Measurements from ENCODE around the gene GRHL3. TPM values are rescaled to one million over a fixed set of nuclear protein-coding genes. Genes with fewer than 3 reads are reported as not detected.
"Not testable (repeated sequence)": the region's sequence is repeated elsewhere in the genome, so short reads cannot be mapped to it uniquely, and the experiment has no call there.

The GRHL3 gene
- polyA plus RNA-seq (2012; ENCODE audit: insufficient read depth, insufficient read length, low read depth) = not detected

- H3K36me3 ChIP-seq = no peaks in the 10 kb centered on the region
- no peak within 1 kb of the TSS for H3K4me3 ChIP-seq (ENCODE audit: low read depth, low read length)
- TF ChIP-seq, protein P1, sequence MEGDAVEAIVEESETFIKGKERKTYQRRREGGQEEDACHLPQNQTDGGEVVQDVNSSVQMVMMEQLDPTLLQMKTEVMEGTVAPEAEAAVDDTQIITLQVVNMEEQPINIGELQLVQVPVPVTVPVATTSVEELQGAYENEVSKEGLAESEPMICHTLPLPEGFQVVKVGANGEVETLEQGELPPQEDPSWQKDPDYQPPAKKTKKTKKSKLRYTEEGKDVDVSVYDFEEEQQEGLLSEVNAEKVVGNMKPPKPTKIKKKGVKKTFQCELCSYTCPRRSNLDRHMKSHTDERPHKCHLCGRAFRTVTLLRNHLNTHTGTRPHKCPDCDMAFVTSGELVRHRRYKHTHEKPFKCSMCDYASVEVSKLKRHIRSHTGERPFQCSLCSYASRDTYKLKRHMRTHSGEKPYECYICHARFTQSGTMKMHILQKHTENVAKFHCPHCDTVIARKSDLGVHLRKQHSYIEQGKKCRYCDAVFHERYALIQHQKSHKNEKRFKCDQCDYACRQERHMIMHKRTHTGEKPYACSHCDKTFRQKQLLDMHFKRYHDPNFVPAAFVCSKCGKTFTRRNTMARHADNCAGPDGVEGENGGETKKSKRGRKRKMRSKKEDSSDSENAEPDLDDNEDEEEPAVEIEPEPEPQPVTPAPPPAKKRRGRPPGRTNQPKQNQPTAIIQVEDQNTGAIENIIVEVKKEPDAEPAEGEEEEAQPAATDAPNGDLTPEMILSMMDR (IDR thresholded peaks at IDR 0.05; ENCODE audit: low read depth, low read length) = no peak
- H3K4me1 ChIP-seq = no peaks in the 10 kb centered on the region
- H3K27me3 ChIP-seq = peaks cover 36% of the 10 kb centered on the region
- DNase-seq = no peak
- no peaks in the 10 kb centered on the region for H3K9me3 ChIP-seq
Measured at GRCh38 chr1:24319312-24319863, at the start of gene GRHL3. Gene GRHL3, plus strand, starts transcription at chr1:24319357. Its CDS starts 195 bp downstream, at chr1:24319552.

GRCh38 chr1:24274203-24275103, 44.7 kb upstream of the GRHL3 start:
- not testable (repeated sequence) for H3K36me3 ChIP-seq; H3K4me3 ChIP-seq (ENCODE audit: low read depth, low read length); H3K4me1 ChIP-seq; H3K27me3 ChIP-seq; H3K9me3 ChIP-seq; DNase-seq

GRCh38 chr1:24275104-24275410, 44.1 kb upstream of the GRHL3 start:
- Histone ChIP-seq H3K27me3 (no peaks in the 10 kb centered on the region), H3K4me3 (ENCODE audit: low read depth, low read length) (no peak overlapping the region), H3K9me3 (no peaks in the 10 kb centered on the region), H3K4me1 (no peaks in the 10 kb centered on the region), H3K36me3 (no peaks in the 10 kb centered on the region)
- DNase-seq = no peak
- TF ChIP-seq, protein P1 (IDR thresholded peaks at IDR 0.05; ENCODE audit: low read depth, low read length) = no peak

DNA sequence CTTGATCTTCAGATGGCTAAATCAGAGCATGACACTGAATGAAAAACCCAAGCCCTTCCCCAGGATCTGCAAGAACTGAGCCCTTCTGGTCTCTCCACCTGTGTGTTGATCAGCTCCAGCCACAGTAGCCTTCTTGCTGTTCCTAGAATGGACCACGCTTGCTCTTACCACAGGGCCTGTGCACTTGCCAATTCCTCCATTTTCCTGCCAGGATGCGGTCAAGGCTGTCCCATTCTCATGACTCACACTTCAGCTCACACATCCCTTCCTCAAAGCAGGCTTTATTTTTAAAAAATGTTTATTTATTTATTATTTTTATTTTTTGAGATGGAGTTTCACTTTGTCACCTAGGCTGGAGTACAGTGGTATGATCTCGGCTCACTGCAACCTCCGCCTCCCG, 43.6 kb upstream of the GRHL3 start:
- DNase-seq = no peak
- Histone ChIP-seq H3K36me3 (no peaks in the 10 kb centered on the region), H3K4me3 (ENCODE audit: low read depth, low read length) (no peak overlapping the region), H3K9me3 (no peaks in the 10 kb centered on the region), H3K27me3 (no peaks in the 10 kb centered on the region), H3K4me1 (no peaks in the 10 kb centered on the region)
- TF ChIP-seq, protein P1 (IDR thresholded peaks at IDR 0.05; ENCODE audit: low read depth, low read length) = no peak

DNA sequence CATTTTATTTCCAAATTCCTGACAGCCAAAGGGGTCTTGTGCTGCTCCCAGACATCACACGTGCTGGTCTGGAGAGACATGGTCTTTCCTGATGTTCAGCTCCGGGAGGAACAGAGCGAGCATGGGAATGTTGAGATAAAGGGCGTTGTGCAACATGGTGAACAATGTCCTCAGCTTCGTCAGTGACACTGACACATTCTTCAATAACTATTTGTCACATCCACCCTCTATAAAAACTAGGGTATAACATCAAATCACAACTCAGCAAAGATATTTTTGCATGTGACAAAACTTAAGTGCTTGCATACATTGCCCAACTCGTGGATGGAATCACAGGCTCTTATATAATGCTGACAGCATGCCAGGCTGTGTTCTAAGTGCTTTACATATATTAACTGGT, 42.4 kb upstream of the GRHL3 start:
- Histone ChIP-seq H3K36me3 (no peaks in the 10 kb centered on the region), H3K9me3 (no peaks in the 10 kb centered on the region)
- TF ChIP-seq, protein P1 (IDR thresholded peaks at IDR 0.05; ENCODE audit: low read depth, low read length) = no peak

DNA sequence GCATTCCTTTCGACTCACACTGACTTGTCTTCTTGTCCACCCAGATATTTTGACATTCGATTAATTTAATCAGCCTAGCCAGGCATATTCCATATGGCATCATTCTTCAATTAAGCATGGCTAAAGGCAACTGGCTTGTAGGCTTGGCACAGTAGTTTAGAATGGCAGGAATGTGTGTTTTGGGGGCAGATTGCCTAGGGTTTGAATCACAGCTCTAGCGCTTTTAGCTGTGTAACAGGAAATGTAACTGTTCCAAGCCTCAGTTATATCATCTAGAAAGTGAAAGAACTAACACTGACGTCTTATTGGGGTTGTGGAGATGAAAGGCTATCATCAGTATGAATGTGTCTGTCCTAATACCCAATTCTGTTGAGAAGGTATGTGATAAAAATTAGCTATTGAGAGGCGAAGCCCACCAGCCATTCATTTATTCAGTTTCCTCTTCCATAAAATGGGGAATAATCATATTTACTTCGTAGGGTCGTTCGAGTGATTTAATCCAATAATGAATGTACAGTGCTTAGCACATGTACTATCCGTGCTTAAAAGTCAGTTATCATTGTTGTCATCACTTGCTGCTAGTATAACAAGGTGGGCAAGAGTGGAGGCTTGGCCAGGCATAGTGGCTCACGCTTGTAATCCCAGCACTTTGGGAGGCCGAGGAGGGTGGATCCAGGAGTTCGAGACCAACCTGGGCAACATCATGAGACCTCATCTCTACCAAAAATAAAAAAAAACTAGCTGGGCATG, 41.6 kb upstream of the GRHL3 start:
- Histone ChIP-seq H3K4me1 (no peaks in the 10 kb centered on the region), H3K36me3 (no peaks in the 10 kb centered on the region), H3K27me3 (no peaks in the 10 kb centered on the region), H3K4me3 (ENCODE audit: low read depth, low read length) (no peak overlapping the region), H3K9me3 (no peaks in the 10 kb centered on the region)
- TF ChIP-seq, protein P1 (IDR thresholded peaks at IDR 0.05; ENCODE audit: low read depth, low read length) = no peak
- DNase-seq = no peak

More for the DNA sequence above, 42.4 kb upstream of the GRHL3 start:
- no peak for DNase-seq
- no peaks in the 10 kb centered on the region for H3K27me3 ChIP-seq
- H3K4me1 ChIP-seq = no peaks in the 10 kb centered on the region
- no peak overlapping the region for H3K4me3 ChIP-seq (ENCODE audit: low read depth, low read length)

Measured in BE2C (cell line).